Stimulated activated CD4-positive, alpha-beta T cell treated with anti-CD3 and anti-CD28 coated beads, Interleukin-4, amount 100 ng/mL, for 24 hours (primary cell): ENCODE results near the gene KCNA10.

Experiments used
- DNase-seq: peaks from one replicate; pipeline ENCODE4 v3.0.0-alpha.2; 2020

KCNA10 gene

GRCh38 chr1:110476028-110476765 lies 42.8 kb downstream of the KCNA10 start:
- DNase-seq = no peak

- DNase-seq = no peak
These were observed 43.5 kb downstream of the KCNA10 start for GRCh38 chr1:110475362-110476027.

GRCh38 chr1:110474444-110474843 lies 44.5 kb downstream of the KCNA10 start:
- no peak for DNase-seq

GRCh38 chr1:110472546-110472945 lies 46.4 kb downstream of the KCNA10 start:
- DNase-seq = no peak

- no peak for DNase-seq
These were observed 47.8 kb downstream of the KCNA10 start for GRCh38 chr1:110471131-110471530.
